Testis (tissue), 3 donors: ENCODE results near the gene PRKN. TPM values are rescaled to one million over a fixed set of nuclear protein-coding genes. Genes with fewer than 3 reads are reported as not detected.

Experiments
- DNase-seq: peaks from one replicate; pipeline ENCODE4 v3.0.0-alpha.2; 2019
- H3K27ac ChIP-seq, 2 donors: fragments of 200-600 bp; sonication (generic); one replicate each; pipeline ENCODE4 v1.5.1; 2019
- H3K27me3 ChIP-seq: fragments of 200-600 bp; sonication (generic); one replicate; pipeline ENCODE4 v1.5.1; 2019
- H3K36me3 ChIP-seq: fragments of 200-600 bp; sonication (generic); one replicate; pipeline ENCODE4 v1.5.1; 2017; ENCODE audit warnings: low read depth; ENCODE audit errors: missing control alignments
- H3K4me1 ChIP-seq: fragments of 200-600 bp; sonication (generic); one replicate; pipeline ENCODE4 v1.5.1; 2019
- H3K4me3 ChIP-seq, 2 donors: fragments of 200-600 bp; sonication (generic); one replicate each; pipeline ENCODE4 v1.5.1; 2017 to 2019
- H3K9me3 ChIP-seq: fragments of 200-600 bp; sonication (generic); one replicate; pipeline ENCODE4 v1.5.1; 2017
- CTCF ChIP-seq, 3 experiments: fragments of 450-650 bp in 2 of 3; fragments of 200-600 bp in 1 of 3; sonication (generic) in 1 of 3; IDR thresholded peaks; one replicate each; pipeline ENCODE4 v1.5.1; 2016 to 2019; ENCODE audit warnings: antibody characterized with exemption in 3 of 3, mild to moderate bottlenecking in 2 of 3, moderate library complexity in 1 of 3
- POLR2A ChIP-seq: fragments of 450-650 bp; IDR thresholded peaks from one replicate; pipeline ENCODE4 v1.6.1; 2017; ENCODE audit warnings: antibody characterized with exemption, mild to moderate bottlenecking, moderate library complexity
- WGBS, 2 donors: methylation state at CpG; one replicate each; pipeline ENCODE4 v1.1.5; 2018; 5-methylcytosine and 5-hydroxymethylcytosine counted together
- intact Hi-C: fragments of 100-400 bp; cut with DNase I; formaldehyde crosslinking; loops from one replicate; pipeline ENCODE4 v1.15.1; 2023; ENCODE audit warnings: low total_unique reads
- polyA plus RNA-seq: library from polyadenylated mRNA; stranded (reverse); fragments of 350-450 nt; fragmentation: Illumina TruSeq; extraction: RNeasy Lipid Tissue Mini Kit (QIAGEN cat#74804); gene quantifications from one replicate; pipeline ENCODE4 v1.2.3, GENCODE V29; 2014; ENCODE audit warnings: low read depth, low replicate concordance; ENCODE audit not compliant: insufficient read depth
- total RNA-seq, 2 donors: library from RNA; depleted of rRNA; stranded (reverse); fragments of >200 nt; gene quantifications; one replicate each; pipeline ENCODE4 v1.2.3, GENCODE V29; 2016

The PRKN gene
- total and polyA plus RNA-seq, 3 donors from 2014 or later: 19.1 to 34.5 (median 28.8) TPM

- no peak for DNase-seq
- TF ChIP-seq CTCF (IDR thresholded peaks at IDR 0.05): no peak
- TF ChIP-seq POLR2A: no peak
- no peaks in the 10 kb centered on the region for H3K9me3 ChIP-seq
- WGBS, 2 donors: 83 to 88% methylated on average over 6 of the region's 6 CpGs
- H3K27me3 ChIP-seq: no peaks in the 10 kb centered on the region
- no peaks in the 10 kb centered on the region for H3K4me1 ChIP-seq
- H3K27ac ChIP-seq: no peak overlapping the region
- H3K4me3 ChIP-seq: no peak overlapping the region
- intact Hi-C loops: no loop called here
- H3K36me3 ChIP-seq: no peaks in the 10 kb centered on the region
Measured at GRCh38 chr6:162543221-162543620, 184.3 kb downstream of the PRKN start.

GRCh38 chr6:162541019-162541601 lies 186.5 kb downstream of the PRKN start:
- Histone ChIP-seq H3K9me3 (no peaks in the 10 kb centered on the region), H3K27me3 (no peaks in the 10 kb centered on the region), H3K4me3 (no peak overlapping the region), H3K27ac (no peak overlapping the region), H3K36me3 (no peaks in the 10 kb centered on the region), H3K4me1 (no peaks in the 10 kb centered on the region)
- TF ChIP-seq CTCF (IDR thresholded peaks at IDR 0.05): no peak
- TF ChIP-seq POLR2A: no peak
- 91 to 96% methylated on average over 4 of the region's 4 CpGs for WGBS, 2 donors
- no peak for DNase-seq
- intact Hi-C loops: no loop called here

GRCh38 chr6:162539321-162539720 lies 188.2 kb downstream of the PRKN start:
- Histone ChIP-seq H3K4me1 (no peaks in the 10 kb centered on the region), H3K36me3 (no peaks in the 10 kb centered on the region), H3K9me3 (no peaks in the 10 kb centered on the region), H3K27ac (no peak overlapping the region), H3K4me3 (no peak overlapping the region), H3K27me3 (no peaks in the 10 kb centered on the region)
- 79 to 80% methylated on average over 3 of the region's 3 CpGs for WGBS, 2 donors
- TF ChIP-seq POLR2A (no peak), CTCF (IDR thresholded peaks at IDR 0.05) (no peak)
- intact Hi-C loops: no loop called here
- DNase-seq: no peak

- Histone ChIP-seq H3K27ac (no peak overlapping the region), H3K4me3 (no peak overlapping the region), H3K27me3 (no peaks in the 10 kb centered on the region), H3K36me3 (no peaks in the 10 kb centered on the region), H3K4me1 (no peaks in the 10 kb centered on the region), H3K9me3 (no peaks in the 10 kb centered on the region)
- no peak for DNase-seq
- 50 to 63% methylated on average over 8 of the region's 8 CpGs for WGBS, 2 donors
- intact Hi-C loops: no loop called here
- TF ChIP-seq CTCF (IDR thresholded peaks at IDR 0.05) (no peak), POLR2A (no peak)
Measured at GRCh38 chr6:162538643-162539064, 188.9 kb downstream of the PRKN start.

GRCh38 chr6:162533009-162533400 lies 194.6 kb downstream of the PRKN start:
- Histone ChIP-seq H3K4me1 (no peaks in the 10 kb centered on the region), H3K4me3 (no peak overlapping the region), H3K36me3 (no peaks in the 10 kb centered on the region), H3K27me3 (no peaks in the 10 kb centered on the region), H3K27ac (no peak overlapping the region), H3K9me3 (no peaks in the 10 kb centered on the region)
- no peak for DNase-seq
- 95 to 97% methylated on average over 6 of the region's 6 CpGs for WGBS, 2 donors
- intact Hi-C loops: no loop called here
- no peak for TF ChIP-seq POLR2A
- TF ChIP-seq CTCF (IDR thresholded peaks at IDR 0.05): no peak
